ENCODE data around the gene SBNO2.

SBNO2 gene

GRCh38 chr19:1151917-1152587, 22.0 kb downstream of the SBNO2 start:
- no peak for DNase-seq

GRCh38 chr19:1151037-1151724, 22.9 kb downstream of the SBNO2 start:
- DNase-seq: no peak

- no peak for DNase-seq
Observed at GRCh38 chr19:1150333-1151036, 23.6 kb downstream of the SBNO2 start.

- no peak for DNase-seq
Observed at GRCh38 chr19:1149259-1150045, 24.6 kb downstream of the SBNO2 start.

- no peak for DNase-seq
Observed at GRCh38 chr19:1147934-1148549, 26.0 kb downstream of the SBNO2 start.

GRCh38 chr19:1146858-1147780, 26.9 kb downstream of the SBNO2 start:
- DNase-seq: no peak

GRCh38 chr19:1146412-1146699, 27.7 kb downstream of the SBNO2 start:
- no peak for DNase-seq

GRCh38 chr19:1145635-1146411, 28.2 kb downstream of the SBNO2 start:
- DNase-seq: no peak

GRCh38 chr19:1144741-1145140, 29.3 kb downstream of the SBNO2 start:
- no peak for DNase-seq

GRCh38 chr19:1143828-1144399, 30.2 kb downstream of the SBNO2 start:
- DNase-seq: no peak

- DNase-seq: no peak
Observed at GRCh38 chr19:1141944-1142343, 32.1 kb downstream of the SBNO2 start.

GRCh38 chr19:1140272-1141027, 33.6 kb downstream of the SBNO2 start:
- no peak for DNase-seq

GRCh38 chr19:1139126-1139525, 34.9 kb downstream of the SBNO2 start:
- DNase-seq: no peak

- no peak for DNase-seq
Observed at GRCh38 chr19:1138121-1138520, 35.9 kb downstream of the SBNO2 start.

- no peak for DNase-seq
Observed at GRCh38 chr19:1136621-1137317, 37.3 kb downstream of the SBNO2 start.

GRCh38 chr19:1136201-1136600, 37.9 kb downstream of the SBNO2 start:
- DNase-seq: peak; percentile 46

GRCh38 chr19:1135454-1135853, 38.6 kb downstream of the SBNO2 start:
- no peak for DNase-seq

- DNase-seq: no peak
Observed at GRCh38 chr19:1134431-1134830, 39.6 kb downstream of the SBNO2 start.

- no peak for DNase-seq
Observed at GRCh38 chr19:1133471-1133929, 40.6 kb downstream of the SBNO2 start.

All from NCI-H69 (cell line).